Esophagus squamous epithelium (tissue), 5 donors: ENCODE measurements around the gene KRT13. TPM values are rescaled to one million over a fixed set of nuclear protein-coding genes. Genes with fewer than 3 reads are reported as not detected.

ENCODE experiments used
- DNase-seq: peaks from one replicate; lab custom pipeline; 2025; lab: John Stamatoyannopoulos, UW
- H3K27ac ChIP-seq, 4 donors: fragments of 200-600 bp; sonication (generic); one replicate each; pipeline ENCODE4 v1.5.1; 2016 to 2019; ENCODE audit warnings: mild to moderate bottlenecking in 1 of 4
- H3K27me3 ChIP-seq, 4 donors: fragments of 200-600 bp; sonication (generic); 1 replicate in 3 of 4; 2 replicates in 1 of 4; pipeline versions ENCODE4 v1.5.1 to v1.6.0; 2017 to 2021; ENCODE audit warnings: antibody characterized with exemption in 1 of 4
- H3K36me3 ChIP-seq, 3 donors: fragments of 200-600 bp; sonication (generic); one replicate each; pipeline ENCODE4 v1.5.1; 2016 to 2019
- H3K4me1 ChIP-seq, 3 donors: fragments of 200-600 bp; sonication (generic); one replicate each; pipeline ENCODE4 v1.5.1; 2017 to 2019
- H3K4me3 ChIP-seq, 4 donors: fragments of 200-600 bp; sonication (generic); 1 replicate in 3 of 4; 2 replicates in 1 of 4; pipeline ENCODE4 v1.5.1; 2016 to 2019; ENCODE audit warnings: mild to moderate bottlenecking in 2 of 4, moderate library complexity in 1 of 4
- H3K9me3 ChIP-seq, 3 donors: fragments of 200-600 bp; sonication (generic); one replicate each; pipeline ENCODE4 v1.5.1; 2016 to 2019
- POLR2A ChIP-seq, 4 donors: fragments of 450-650 bp; IDR thresholded peaks; one replicate each; pipeline ENCODE4 v1.6.1; 2017; ENCODE audit warnings: antibody characterized with exemption in 4 of 4, mild to moderate bottlenecking in 4 of 4, moderate library complexity in 3 of 4
- WGBS, 2 donors: methylation state at CpG; one replicate each; pipeline ENCODE4 v1.1.5; 2018; 5-methylcytosine and 5-hydroxymethylcytosine counted together
- intact Hi-C: fragments of 100-400 bp; cut with DNase I; formaldehyde crosslinking; loops from one replicate; pipeline ENCODE4 v1.15.0; 2022
- total RNA-seq, 4 donors: library from RNA; depleted of rRNA; stranded (reverse); fragments of >200 nt; gene quantifications; one replicate each; pipeline ENCODE4 v1.1.0, GENCODE V29; 2016
- TF ChIP-seq, protein P1 (sequence below), 6 experiments: fragments of 450-650 bp in 4 of 6; fragments of 200-600 bp in 2 of 6; sonication (generic) in 2 of 6; IDR thresholded peaks; one replicate each; pipeline ENCODE4 v1.5.1; 2016 to 2019; ENCODE audit warnings: antibody characterized with exemption in 6 of 6, mild to moderate bottlenecking in 4 of 6, moderate library complexity in 4 of 6
- donor health status: DM: yes; HTN: yes; CAD: no.

The KRT13 gene
- total RNA-seq, 4 donors from 2014 or later = 27,182 to 79,363 (median 33,601) TPM

- Histone ChIP-seq H3K36me3 (no peaks in the 10 kb centered on the region), H3K9me3 (no peaks in the 10 kb centered on the region), H3K4me1 (peaks cover 10 to 65% (median 17%) of the 10 kb centered on the region in 3 donors), H3K27ac (no peak overlapping the region), H3K4me3 (no peak overlapping the region), H3K27me3 (peaks cover 0 to 42% (median under 1%) of the 10 kb centered on the region in 4 donors)
- TF ChIP-seq, protein P1, sequence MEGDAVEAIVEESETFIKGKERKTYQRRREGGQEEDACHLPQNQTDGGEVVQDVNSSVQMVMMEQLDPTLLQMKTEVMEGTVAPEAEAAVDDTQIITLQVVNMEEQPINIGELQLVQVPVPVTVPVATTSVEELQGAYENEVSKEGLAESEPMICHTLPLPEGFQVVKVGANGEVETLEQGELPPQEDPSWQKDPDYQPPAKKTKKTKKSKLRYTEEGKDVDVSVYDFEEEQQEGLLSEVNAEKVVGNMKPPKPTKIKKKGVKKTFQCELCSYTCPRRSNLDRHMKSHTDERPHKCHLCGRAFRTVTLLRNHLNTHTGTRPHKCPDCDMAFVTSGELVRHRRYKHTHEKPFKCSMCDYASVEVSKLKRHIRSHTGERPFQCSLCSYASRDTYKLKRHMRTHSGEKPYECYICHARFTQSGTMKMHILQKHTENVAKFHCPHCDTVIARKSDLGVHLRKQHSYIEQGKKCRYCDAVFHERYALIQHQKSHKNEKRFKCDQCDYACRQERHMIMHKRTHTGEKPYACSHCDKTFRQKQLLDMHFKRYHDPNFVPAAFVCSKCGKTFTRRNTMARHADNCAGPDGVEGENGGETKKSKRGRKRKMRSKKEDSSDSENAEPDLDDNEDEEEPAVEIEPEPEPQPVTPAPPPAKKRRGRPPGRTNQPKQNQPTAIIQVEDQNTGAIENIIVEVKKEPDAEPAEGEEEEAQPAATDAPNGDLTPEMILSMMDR (IDR thresholded peaks at IDR 0.05) = no peak
- TF ChIP-seq POLR2A (IDR thresholded peaks at IDR 0.05) = no peak
- WGBS, 2 donors = 78 to 87% methylated on average over 6 to 7 of the region's 7 CpGs
- DNase-seq = no peak
- intact Hi-C loops = no loop called here
Measured at GRCh38 chr17:41533613-41534012, 28.2 kb upstream of the KRT13 start.

DNA sequence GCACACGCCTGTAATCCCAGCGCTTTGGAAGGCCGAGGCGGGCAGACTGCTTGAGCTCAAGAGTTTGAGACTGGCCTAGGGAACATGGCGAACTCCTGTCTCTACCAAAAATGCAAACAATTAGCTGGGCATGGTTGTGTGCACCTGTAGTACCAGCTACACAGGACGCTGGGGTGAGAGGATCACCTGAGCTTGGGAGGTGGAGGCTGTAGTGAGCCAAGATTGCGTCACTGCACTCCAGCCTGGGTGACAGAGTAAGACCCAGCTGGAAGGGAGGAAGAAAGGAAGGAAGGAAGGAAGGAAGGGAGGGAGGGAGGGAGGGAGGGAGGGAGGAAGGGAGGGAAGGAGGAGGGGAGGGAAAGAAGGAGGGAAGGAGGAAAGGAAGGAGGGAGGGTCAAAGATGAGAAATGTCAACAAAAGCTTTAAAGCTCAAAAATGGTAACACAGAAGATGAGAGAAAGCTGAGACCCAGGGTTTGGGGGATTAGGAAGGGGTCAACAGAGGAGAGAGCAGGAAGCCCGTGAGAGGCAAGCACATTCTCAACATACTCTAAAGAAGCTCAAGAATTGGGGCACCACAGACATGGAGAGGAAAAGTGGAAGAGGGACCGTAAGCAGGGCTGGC is 27.6 kb upstream of the KRT13 start:
- Histone ChIP-seq H3K27ac (peak overlapping the region in 2 of 4 donors; percentile 13 to 51), H3K4me3 (no peak overlapping the region), H3K4me1 (peaks cover 12 to 65% (median 17%) of the 10 kb centered on the region in 3 donors), H3K27me3 (peaks cover 0 to 48% (median 3%) of the 10 kb centered on the region in 4 donors), H3K36me3 (no peaks in the 10 kb centered on the region), H3K9me3 (no peaks in the 10 kb centered on the region)
- intact Hi-C loops = no loop called here
- DNase-seq = no peak
- no peak for TF ChIP-seq POLR2A (IDR thresholded peaks at IDR 0.05)
- TF ChIP-seq, protein P1 (IDR thresholded peaks at IDR 0.05) = no peak
- WGBS, 2 donors = 55 to 76% methylated on average over 6 to 9 of the region's 9 CpGs

DNA sequence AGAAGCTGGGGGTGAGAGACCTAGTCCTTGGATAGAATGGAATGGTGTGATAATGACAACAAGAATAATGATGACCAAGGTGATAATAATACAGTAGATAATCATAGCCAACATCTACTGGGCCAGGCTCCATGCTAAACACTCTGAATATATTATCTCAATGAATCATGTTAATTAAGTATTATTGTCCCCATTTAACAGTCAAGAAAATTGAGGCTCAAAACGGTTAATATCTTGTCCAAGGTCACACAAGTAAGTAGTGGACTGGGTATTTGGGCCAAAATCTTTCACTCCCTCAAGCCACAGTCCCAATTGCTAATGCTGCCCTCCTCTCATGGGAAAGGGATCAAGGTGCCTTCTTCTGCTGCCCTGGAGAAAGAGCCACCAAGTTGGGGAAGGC is 26.6 kb upstream of the KRT13 start:
- Histone ChIP-seq H3K27ac (no peak overlapping the region), H3K27me3 (peaks cover 0 to 58% (median 10%) of the 10 kb centered on the region in 4 donors), H3K4me3 (no peak overlapping the region), H3K4me1 (peaks cover 16 to 65% (median 22%) of the 10 kb centered on the region in 3 donors), H3K9me3 (no peaks in the 10 kb centered on the region), H3K36me3 (no peaks in the 10 kb centered on the region)
- WGBS, 2 donors = 59 to 67% methylated on average over 1 of the region's 1 CpG
- intact Hi-C loops = no loop called here
- TF ChIP-seq, protein P1 (IDR thresholded peaks at IDR 0.05) = no peak
- no peak for TF ChIP-seq POLR2A (IDR thresholded peaks at IDR 0.05)
- no peak for DNase-seq

DNA sequence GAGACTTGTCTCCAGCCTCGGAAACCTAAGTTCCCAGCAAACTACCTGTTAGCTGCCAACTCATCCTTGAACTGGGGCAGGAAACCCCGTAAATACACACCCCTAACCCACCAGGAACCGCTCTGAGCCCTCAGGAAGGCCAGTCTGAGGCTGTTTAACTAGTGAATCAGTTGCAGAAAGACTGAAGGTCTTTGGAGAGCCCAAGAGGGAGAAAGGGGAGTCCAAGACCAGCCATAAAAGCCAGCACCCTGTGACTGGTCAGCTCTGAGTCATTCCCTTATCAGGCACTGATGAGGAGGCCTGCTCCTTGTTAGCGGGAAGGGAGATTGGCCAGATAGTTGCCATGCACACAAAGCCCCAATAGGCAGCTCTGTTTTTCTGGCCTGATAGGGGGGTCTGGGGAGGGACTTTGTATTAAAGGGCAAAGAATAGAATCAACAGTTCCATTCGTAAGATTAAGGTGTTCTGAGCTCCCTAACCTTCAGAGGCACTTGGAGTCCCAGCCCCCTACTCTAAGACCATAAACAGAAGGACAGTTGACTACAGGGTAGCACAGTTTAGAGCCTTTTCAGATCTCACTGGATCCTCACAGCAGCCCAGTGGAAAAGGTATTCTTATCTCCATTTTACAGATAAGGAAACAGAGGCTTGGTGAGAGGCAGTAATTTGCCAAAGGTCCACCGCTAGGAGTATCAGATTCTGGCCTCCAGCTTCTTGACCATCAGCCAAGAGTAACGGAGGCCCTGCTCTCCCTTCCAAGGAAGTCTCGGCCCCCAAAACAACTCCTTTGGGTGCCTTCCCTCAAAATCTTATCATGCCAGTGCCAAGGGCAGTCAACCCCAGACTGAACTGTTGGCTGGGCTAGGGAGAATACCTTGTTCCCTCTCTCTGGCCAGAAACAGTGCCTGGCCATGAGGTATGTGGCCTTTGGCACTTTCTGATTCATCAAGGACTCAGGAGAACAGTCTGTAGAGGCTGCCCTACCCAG is 24.9 kb upstream of the KRT13 start:
- intact Hi-C loops = no loop called here
- H3K36me3 ChIP-seq = no peaks in the 10 kb centered on the region
- peak overlapping the region in 3 of 4 donors; percentile 85 to 92 (median 88) for H3K27ac ChIP-seq
- H3K4me3 ChIP-seq = no peak overlapping the region
- no peaks in the 10 kb centered on the region for H3K9me3 ChIP-seq
- no peak for DNase-seq
- H3K27me3 ChIP-seq = peaks cover 0 to 72% (median 10%) of the 10 kb centered on the region in 4 donors
- 56 to 71% methylated on average over 6 of the region's 8 CpGs for WGBS, 2 donors
- H3K4me1 ChIP-seq = peaks cover 9 to 56% (median 18%) of the 10 kb centered on the region in 3 donors
- TF ChIP-seq POLR2A (IDR thresholded peaks at IDR 0.05) = no peak
- TF ChIP-seq, protein P1 (IDR thresholded peaks at IDR 0.05) = no peak
